NCI-H510A (cell line): ENCODE results near the gene TGM5.
A peak's percentile ranks its signal among the peaks of the same experiment; 100 is the strongest.

Experiments used
- DNase-seq: peaks from one replicate; lab custom pipeline; 2025; lab: John Stamatoyannopoulos, UW

The TGM5 gene

DNA sequence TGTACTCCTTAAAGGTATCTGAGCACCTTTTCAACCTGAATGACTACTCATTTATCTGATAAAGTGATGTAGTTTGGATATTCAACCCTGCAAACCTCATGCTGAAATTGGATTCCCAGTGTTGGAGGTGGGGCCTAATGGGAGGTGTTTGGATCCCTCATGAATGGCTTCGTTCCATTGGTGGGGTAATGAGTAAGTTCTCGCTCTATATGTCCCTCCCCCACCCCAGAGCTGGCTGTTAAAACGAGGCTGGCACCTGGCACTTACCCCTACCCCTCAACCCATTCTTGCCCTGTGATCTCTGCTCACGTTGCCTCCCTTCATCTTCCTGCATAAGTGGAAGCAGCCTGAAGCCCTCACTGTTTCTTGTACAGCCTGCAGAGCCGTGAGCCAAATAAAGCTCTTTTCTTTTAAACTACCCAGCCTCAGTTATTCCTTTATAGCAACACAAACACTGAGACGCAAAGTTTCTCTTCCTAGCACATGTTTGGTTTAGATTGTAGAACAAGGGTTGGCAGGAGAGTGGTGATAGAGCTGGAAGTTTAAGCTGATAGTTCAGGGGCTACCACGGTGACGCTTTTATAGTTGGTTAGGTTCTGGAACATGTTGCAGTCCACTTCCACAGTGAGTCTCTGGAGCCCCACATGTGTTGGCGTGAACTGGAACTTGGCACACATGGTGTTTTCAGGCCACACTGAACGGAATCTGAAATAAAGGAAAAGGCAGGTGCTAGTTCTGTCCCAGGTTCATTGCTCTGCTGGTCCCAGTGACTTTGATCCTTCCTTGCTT lies 69.8 kb downstream of the TGM5 start:
- no peak for DNase-seq

DNA sequence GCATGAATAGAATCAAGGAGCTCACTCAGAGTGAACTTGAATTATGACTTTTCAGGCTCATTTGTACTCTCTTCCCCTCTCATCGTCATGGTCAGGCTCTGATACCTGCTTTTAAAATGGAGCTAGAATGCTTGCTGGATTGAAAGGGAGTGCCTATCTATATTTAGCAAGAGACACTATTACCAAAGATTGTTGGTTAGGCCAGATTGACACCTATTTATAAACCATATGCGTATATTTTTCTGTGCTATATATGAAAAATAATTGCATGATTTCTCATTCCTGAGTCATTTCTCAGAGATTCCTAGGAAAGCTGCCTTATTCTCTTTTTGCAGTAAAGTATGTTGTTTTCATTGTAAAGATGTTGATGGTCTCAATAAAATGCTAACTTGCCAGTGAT lies 71.9 kb downstream of the TGM5 start:
- DNase-seq: no peak

DNA sequence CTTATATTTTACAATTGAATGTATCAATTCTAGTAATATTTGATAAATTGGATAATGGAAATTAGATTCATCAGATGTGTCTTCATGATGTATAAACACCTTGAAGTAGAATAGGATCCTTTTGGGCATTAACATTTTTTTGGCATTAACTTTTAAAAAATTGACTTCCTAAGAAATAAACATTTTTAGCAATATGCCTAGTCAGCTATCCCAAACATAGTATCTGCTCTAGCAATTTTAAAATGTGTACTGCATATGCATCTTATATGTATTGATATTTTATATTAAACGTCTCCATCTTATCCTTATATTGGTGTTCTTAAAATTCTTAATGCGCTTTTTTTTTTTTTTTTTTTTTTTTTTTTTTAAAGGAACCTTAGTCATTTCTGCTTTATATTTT lies 73.0 kb downstream of the TGM5 start:
- DNase-seq: no peak

DNA sequence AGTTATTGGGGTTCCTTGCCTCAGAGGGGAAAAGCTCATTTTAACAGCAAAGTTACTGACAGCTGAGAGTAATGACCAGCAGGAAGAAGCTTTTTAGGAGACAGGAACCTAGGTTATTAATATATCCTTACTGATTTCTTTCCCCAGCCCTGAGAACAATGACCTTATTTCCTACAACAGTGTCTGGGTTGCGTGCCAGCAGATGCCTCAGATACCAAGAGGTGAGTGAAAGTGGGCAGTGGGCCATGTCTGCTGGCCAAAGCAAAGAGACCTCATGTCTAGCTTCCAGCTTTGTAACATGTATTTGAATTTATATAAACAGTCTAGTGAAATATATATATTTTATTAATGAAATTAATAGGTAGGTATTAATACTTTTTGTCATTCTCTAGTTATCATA lies 76.5 kb downstream of the TGM5 start:
- no peak for DNase-seq

DNA sequence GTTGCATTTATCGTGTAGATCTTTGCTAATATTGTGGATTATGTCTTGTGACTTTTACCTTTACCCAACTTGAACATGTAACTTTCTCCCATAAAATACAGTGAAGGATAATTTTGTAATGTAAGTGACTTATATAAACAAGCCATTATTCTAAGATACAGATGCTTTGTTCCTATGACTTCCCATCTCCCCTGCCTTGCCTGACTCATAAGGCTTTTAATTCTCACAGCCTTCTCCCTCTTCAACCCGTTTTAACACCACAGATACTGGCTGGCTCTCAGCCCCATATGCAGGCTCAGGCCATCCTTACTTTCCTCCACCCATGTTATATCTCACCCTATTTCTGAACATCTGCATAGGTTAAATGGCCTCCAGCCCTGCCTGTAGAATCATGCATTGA lies 77.4 kb downstream of the TGM5 start:
- DNase-seq: no peak

DNA sequence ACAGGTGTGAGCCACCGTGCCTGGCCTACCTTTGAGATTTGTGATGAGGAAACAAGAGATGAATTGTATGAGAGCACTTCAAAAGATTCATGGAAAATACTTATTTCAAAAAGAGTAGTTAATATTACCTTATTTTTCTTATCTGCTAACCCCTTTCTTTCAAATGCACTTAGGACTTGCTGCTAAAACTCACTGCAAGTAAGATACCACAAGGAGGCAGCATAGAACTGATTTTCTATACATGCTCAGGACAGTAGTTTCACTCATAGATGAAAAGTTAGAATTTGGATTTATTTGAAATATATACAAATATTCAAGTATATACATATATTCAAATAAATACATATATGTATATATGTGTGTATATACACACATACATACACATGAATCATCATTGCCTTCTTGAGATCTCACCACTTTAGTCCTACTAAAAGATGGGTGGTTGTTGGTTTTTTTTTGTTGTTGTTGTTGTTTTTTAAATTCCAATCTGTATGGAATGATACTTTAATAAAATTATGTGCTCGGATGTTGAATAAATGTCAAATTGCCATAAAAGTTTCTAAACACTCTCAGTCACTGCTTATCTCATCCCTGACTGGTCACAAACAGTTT lies 79.1 kb downstream of the TGM5 start:
- DNase-seq: no peak

DNA sequence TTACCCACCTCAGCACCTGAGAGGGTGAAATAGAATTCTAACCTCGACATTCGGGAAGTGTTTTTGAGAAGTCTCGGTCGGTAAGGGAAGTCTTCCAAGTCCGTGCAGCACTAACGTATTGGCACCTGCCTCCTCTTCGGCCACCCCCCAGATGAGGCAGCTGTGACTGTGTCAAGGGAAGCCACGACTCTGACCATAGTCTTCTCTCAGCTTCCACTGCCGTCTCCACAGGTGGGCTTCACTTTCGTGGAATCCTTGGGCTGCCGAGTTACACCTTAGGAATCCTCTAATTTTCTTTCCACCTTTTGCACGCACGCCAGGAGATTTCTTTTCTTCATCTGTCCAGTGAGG lies 80.8 kb downstream of the TGM5 start:
- DNase-seq: no peak

DNA sequence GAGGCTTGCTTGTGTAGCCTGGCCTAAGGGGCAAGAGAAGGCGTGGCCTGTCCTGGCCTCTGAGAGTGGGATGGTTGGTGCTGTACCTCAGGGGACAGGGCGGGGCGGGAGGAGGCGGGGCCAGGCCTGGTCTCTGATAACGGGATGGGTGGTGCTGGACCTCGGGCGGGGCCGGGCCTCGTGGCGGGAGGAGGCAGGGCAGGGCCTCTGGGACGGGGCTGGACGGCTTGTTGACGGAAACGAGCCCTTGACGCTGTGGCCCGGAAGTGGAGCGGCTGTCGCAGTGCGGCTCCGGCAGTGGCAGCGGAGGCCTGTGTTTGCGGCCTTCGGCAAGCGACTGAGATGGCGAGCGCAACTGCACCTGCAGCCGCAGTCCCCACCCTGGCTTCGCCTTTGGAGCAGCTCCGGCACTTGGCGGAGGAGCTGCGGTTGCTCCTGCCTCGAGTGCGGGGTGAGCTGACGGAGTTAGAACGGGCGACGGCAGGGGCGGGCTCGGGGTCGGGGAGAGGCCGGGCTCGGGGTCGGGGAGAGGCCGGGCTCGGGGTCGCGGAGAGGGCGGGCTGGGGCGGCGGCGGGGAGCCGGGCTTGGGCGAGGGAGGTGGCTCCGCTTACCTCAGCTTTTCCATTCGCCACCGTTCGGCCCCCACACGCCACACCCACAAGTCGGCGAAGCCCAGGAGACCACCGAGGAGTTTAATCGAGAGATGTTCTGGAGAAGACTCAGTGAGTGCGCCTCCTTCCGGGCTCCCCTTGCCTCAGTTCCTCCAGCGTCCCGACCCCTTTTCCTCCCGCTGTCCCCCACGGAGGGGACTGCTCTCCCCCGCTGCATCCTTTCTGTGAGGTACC lies 81.3 kb downstream of the TGM5 start, which contains the start of gene CCNDBP1:
Gene CCNDBP1, plus strand, starts transcription at position 247 of the 846 bp plus-strand sequence. Its CDS starts 96 bp downstream, at position 343.
- peak; percentile 83 for DNase-seq

DNA sequence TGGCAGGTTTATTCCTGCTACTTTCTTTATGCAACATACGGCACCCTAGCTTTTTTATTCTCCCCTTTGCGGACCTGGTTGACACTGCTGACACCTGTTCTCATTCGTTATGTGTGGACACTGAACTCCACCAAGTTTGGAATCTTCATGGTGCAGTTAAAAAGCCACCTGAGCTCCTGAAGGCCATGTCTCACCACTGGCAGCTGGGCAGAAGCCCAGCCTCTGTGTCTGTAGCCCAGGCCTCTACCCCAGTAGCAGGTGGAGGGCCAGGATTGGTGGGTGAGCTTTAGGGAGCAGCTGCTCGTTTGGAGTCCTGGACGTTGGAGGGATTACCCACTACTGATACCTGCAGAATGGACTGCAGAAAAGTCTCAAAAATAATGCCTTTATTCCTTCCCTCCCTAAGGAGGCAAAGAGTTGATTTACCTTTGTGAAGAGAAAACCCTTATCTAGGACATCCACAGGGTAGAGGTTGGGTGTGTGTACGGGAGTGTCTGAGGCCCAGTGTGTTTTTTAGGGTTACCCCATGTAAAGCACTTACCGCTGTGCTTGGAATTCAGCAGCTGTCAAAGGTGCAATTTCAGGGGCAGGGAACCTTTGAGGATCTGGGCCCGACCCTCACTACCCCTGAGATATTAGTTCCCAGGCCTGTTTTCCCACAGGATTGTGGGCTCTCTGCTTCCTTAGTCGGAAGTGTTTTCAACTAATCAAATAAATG lies 82.2 kb downstream of the TGM5 start:
- DNase-seq: no peak

DNA sequence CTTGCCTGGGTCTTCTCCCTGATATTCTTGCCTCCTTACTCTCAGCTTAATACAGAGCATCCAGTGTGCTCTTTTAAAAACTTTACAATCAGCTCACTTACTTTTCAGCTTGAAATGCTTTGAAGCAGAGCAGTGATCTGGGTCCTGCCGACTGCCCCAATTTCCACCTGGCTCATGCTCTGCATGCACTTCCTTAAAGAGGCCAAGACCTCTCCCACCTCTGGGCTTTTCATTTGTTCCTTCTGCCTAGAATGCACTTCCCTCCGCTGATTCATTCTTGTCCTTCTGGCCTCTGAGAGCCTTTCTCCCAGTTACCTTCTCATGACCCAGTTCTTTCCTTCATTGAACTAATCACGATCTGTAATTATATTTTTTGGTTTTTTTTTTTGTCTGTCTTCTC lies 83.5 kb downstream of the TGM5 start:
- DNase-seq: no peak
